HEK293 (cell line): ENCODE data around the gene VEGFA.

Source experiments
- CTCF ChIA-PET: fragments of 350-600 bp; formaldehyde crosslinking; extraction: SDS; loops from one replicate; lab custom pipeline; 2021; ENCODE audit warnings: antibody characterized with exemption; lab: Yijun Ruan, JAX
- POLR2A ChIA-PET: fragments of 300-600 bp; formaldehyde crosslinking; extraction: SDS; loops from one replicate; lab custom pipeline; 2020; ENCODE audit warnings: antibody characterized with exemption, inconsistent platforms; lab: Yijun Ruan, JAX
- H3K27ac ChIP-seq: fragments of 200-500 bp; sonication (Bioruptor generic); 2 replicates; pipeline ENCODE4 v1.5.1; 2014; ENCODE audit warnings: low read depth, low read length, control low read depth, inconsistent platforms; ENCODE audit errors: extremely low read depth
- H3K36me3 ChIP-seq, 2 experiments: fragments of 200-500 bp in 1 of 2; sonication (Bioruptor generic) in 1 of 2; 1 replicate in 1 of 2; 2 replicates in 1 of 2; pipeline ENCODE4 v1.5.1; 2014 to 2017; ENCODE audit warnings: inconsistent platforms in 2 of 2, low read length in 2 of 2; ENCODE audit not compliant: control insufficient read depth in 2 of 2, insufficient read depth in 1 of 2
- H3K4me1 ChIP-seq: fragments of 200-500 bp; sonication (Bioruptor generic); 2 replicates; pipeline ENCODE4 v1.5.1; 2014; ENCODE audit warnings: mild to moderate bottlenecking, low read length, inconsistent platforms; ENCODE audit not compliant: control insufficient read depth, insufficient read depth
- H3K4me3 ChIP-seq: 2 replicates; pipeline ENCODE4 v1.5.1; 2011; ENCODE audit warnings: low read depth, mild to moderate bottlenecking, control low read depth, low read length, moderate library complexity
- H3K9me3 ChIP-seq: fragments of 200-500 bp; sonication (Bioruptor generic); 2 replicates; pipeline ENCODE4 v1.5.1; 2014; ENCODE audit warnings: low read depth, low read length, inconsistent platforms; ENCODE audit not compliant: control insufficient read depth, insufficient read depth
- FEZF1 ChIP-seq: fragments of 450-650 bp; formaldehyde crosslinking; IDR thresholded peaks from 2 replicates; pipeline ENCODE4 v1.5.1; 2016; ENCODE audit warnings: missing biosample characterization, missing genetic modification characterization
- GLIS1 ChIP-seq: fragments of 450-650 bp; formaldehyde crosslinking; IDR thresholded peaks from 2 replicates; pipeline ENCODE4 v1.5.1; 2016; ENCODE audit warnings: missing biosample characterization, missing genetic modification characterization
- HOXA7 ChIP-seq: sonication (generic); formaldehyde crosslinking; IDR thresholded peaks from 2 replicates; pipeline ENCODE4 v1.8.1; 2022; ENCODE audit warnings: missing genetic modification reagents, borderline replicate concordance
- HOXD13 ChIP-seq: sonication (generic); formaldehyde crosslinking; IDR thresholded peaks from 2 replicates; pipeline ENCODE4 v1.8.0; 2022; ENCODE audit warnings: missing genetic modification reagents, borderline replicate concordance
- KLF8 ChIP-seq: fragments of 450-650 bp; formaldehyde crosslinking; IDR thresholded peaks from 2 replicates; pipeline ENCODE4 v1.5.1; 2016; ENCODE audit warnings: missing biosample characterization, missing genetic modification characterization
- PRDM10 ChIP-seq: fragments of 450-650 bp; formaldehyde crosslinking; IDR thresholded peaks from 2 replicates; pipeline ENCODE4 v1.5.1; 2016; ENCODE audit warnings: missing biosample characterization, missing genetic modification characterization
- PRDM4 ChIP-seq: fragments of 450-650 bp; formaldehyde crosslinking; IDR thresholded peaks from 2 replicates; pipeline ENCODE4 v1.5.1; 2017; ENCODE audit warnings: missing biosample characterization, missing genetic modification characterization
- SCRT1 ChIP-seq: fragments of 450-650 bp; formaldehyde crosslinking; IDR thresholded peaks from 2 replicates; pipeline ENCODE4 v1.5.1; 2016; ENCODE audit warnings: missing biosample characterization, missing genetic modification characterization, borderline replicate concordance
- SETDB1 ChIP-seq: IDR thresholded peaks from one replicate; pipeline ENCODE4 v1.6.1; 2017; ENCODE audit warnings: mild to moderate bottlenecking, low read length, moderate library complexity, mixed read lengths; ENCODE audit not compliant: insufficient read length
- ZBTB7A ChIP-seq: fragments of 450-650 bp; formaldehyde crosslinking; IDR thresholded peaks from 2 replicates; pipeline ENCODE4 v1.5.1; 2016; ENCODE audit warnings: low read depth, missing biosample characterization, missing genetic modification characterization
- ZNF239 ChIP-seq: fragments of 450-650 bp; formaldehyde crosslinking; IDR thresholded peaks from 2 replicates; pipeline ENCODE4 v1.5.1; 2016; ENCODE audit warnings: missing biosample characterization, missing genetic modification characterization
- ZNF266 ChIP-seq: fragments of 450-650 bp; formaldehyde crosslinking; IDR thresholded peaks from 2 replicates; pipeline ENCODE4 v1.5.1; 2016; ENCODE audit warnings: missing biosample characterization, missing genetic modification characterization, low read depth
- ZNF280D ChIP-seq: fragments of 450-650 bp; formaldehyde crosslinking; IDR thresholded peaks from 2 replicates; pipeline ENCODE4 v1.5.1; 2016; ENCODE audit warnings: missing biosample characterization, missing genetic modification characterization
- ZNF341 ChIP-seq: fragments of 450-650 bp; formaldehyde crosslinking; IDR thresholded peaks from 2 replicates; pipeline ENCODE4; 2016; ENCODE audit warnings: low read depth, missing biosample characterization, missing genetic modification characterization
- ZNF549 ChIP-seq: fragments of 450-650 bp; IDR thresholded peaks from 2 replicates; pipeline ENCODE4 v1.5.1; 2018; ENCODE audit warnings: missing biosample characterization, missing genetic modification characterization, mild to moderate bottlenecking, inconsistent platforms, moderate library complexity
- ZNF571 ChIP-seq: fragments of 450-650 bp; formaldehyde crosslinking; IDR thresholded peaks from 2 replicates; pipeline ENCODE4 v1.5.0; 2017; ENCODE audit warnings: missing biosample characterization, missing genetic modification characterization
- ZNF610 ChIP-seq: fragments of 450-650 bp; formaldehyde crosslinking; IDR thresholded peaks from 2 replicates; pipeline ENCODE4 v1.5.1; 2016; ENCODE audit warnings: missing biosample characterization, missing genetic modification characterization, borderline replicate concordance
- ZNF645 ChIP-seq: fragments of 450-650 bp; formaldehyde crosslinking; IDR thresholded peaks from 2 replicates; pipeline ENCODE4; 2016; ENCODE audit warnings: missing biosample characterization, missing genetic modification characterization
- ZNF768 ChIP-seq: fragments of 450-650 bp; formaldehyde crosslinking; IDR thresholded peaks from 2 replicates; pipeline ENCODE4 v1.5.1; 2018; ENCODE audit warnings: missing biosample characterization, mild to moderate bottlenecking, missing genetic modification characterization

The VEGFA gene

GRCh38 chr6:43730634-43731033 is 39.4 kb upstream of the VEGFA start:
- H3K4me1 ChIP-seq: peaks cover 1% of the 10 kb centered on the region
- CTCF ChIA-PET: interaction anchor here (0.7 to 1.4 kb wide), 2 partner anchors 13 to 38 kb away, joined by 3 to 4 read pairs; no protein-coding TSS in a partner anchor
- POLR2A ChIA-PET: no interaction called here
- TF ChIP-seq ZNF610 (tag by site-specific recombination): peak; percentile 66; the same call in 1 of the 2 replicates
- TF ChIP-seq SETDB1: peak; percentile 95
- TF ChIP-seq KLF8 (tag by site-specific recombination): peak; percentile 25; the same call in 1 of the 2 replicates
- peak; percentile 82; the same call in 1 of the 2 replicates for TF ChIP-seq ZNF280D
- no peak for TF ChIP-seq HOXA7 (CRISPR knock-in tag)
- no peak for TF ChIP-seq GLIS1 (tag by site-specific recombination)
- no peaks in the 10 kb centered on the region for H3K9me3 ChIP-seq
- H3K36me3 ChIP-seq: no peaks in the 10 kb centered on the region
- no peak overlapping the region for H3K27ac ChIP-seq
- no peak overlapping the region for H3K4me3 ChIP-seq

- Histone ChIP-seq H3K27ac (no peak overlapping the region), H3K4me3 (no peak overlapping the region), H3K4me1 (no peaks in the 10 kb centered on the region), H3K36me3 (no peaks in the 10 kb centered on the region), H3K9me3 (no peaks in the 10 kb centered on the region)
- ChIA-PET CTCF (interaction anchor here (0.6 to 0.9 kb wide), 3 partner anchors 40 to 118 kb away, joined by 3 read pairs; no protein-coding TSS in a partner anchor), POLR2A (no interaction called here)
- TF ChIP-seq ZNF645 (tag by site-specific recombination) (no peak), SCRT1 (tag by site-specific recombination) (no peak), PRDM10 (tag by site-specific recombination) (peak; percentile 54), FEZF1 (tag by site-specific recombination) (peak; percentile 45; the same call in 1 of the 2 replicates), ZNF768 (no peak)
Measured at GRCh38 chr6:43733471-43734293, 36.3 kb upstream of the VEGFA start.

GRCh38 chr6:43734294-43734665 is 35.7 kb upstream of the VEGFA start:
- Histone ChIP-seq H3K27ac (no peak overlapping the region), H3K36me3 (no peaks in the 10 kb centered on the region), H3K4me1 (no peaks in the 10 kb centered on the region), H3K4me3 (no peak overlapping the region), H3K9me3 (no peaks in the 10 kb centered on the region)
- CTCF ChIA-PET: interaction anchor here (0.8 to 2.0 kb wide), 3 partner anchors 25 to 118 kb away, joined by 3 to 6 read pairs (median 3); no protein-coding TSS in a partner anchor
- POLR2A ChIA-PET: no interaction called here
- no peak for TF ChIP-seq ZNF266
- no peak for TF ChIP-seq ZNF341 (tag by site-specific recombination)
- TF ChIP-seq ZBTB7A (tag by site-specific recombination): no peak
- TF ChIP-seq PRDM4 (tag by site-specific recombination): no peak
- no peak for TF ChIP-seq ZNF549 (tag by site-specific recombination)
- no peak for TF ChIP-seq ZNF571
- no peak for TF ChIP-seq HOXD13 (CRISPR knock-in tag)
- no peak for TF ChIP-seq ZNF239 (tag by site-specific recombination)
